ENCODE data around the gene TMPRSS9.

Gene TMPRSS9

GRCh38 chr19:2326699-2327360, 33.2 kb upstream of the TMPRSS9 start:
- peaks cover 16 to 17% of the 10 kb centered on the region in 2 donors for H3K4me1 ChIP-seq (ENCODE audit: control insufficient read depth in 2 of 2, insufficient read depth in 1 of 2, low read depth in 1 of 2, low read length in 2 of 2)
- H3K27me3 ChIP-seq (ENCODE audit: control insufficient read depth in 3 of 3, insufficient read depth in 3 of 3, low read depth in 1 of 3, low read length in 3 of 3), result no peaks in the 10 kb centered on the region
- peak overlapping the region; percentile 12 to 56 for H3K4me3 ChIP-seq (ENCODE audit: low read length in 2 of 2)
- H2BK120ac ChIP-seq (ENCODE audit: low read depth, low read length), result no peak overlapping the region
- no peak overlapping the region for H3K27ac ChIP-seq (replicated peaks; ENCODE audit: low read length)
- no peak overlapping the region for H3K18ac ChIP-seq (ENCODE audit: low read length)
- H2AK5ac ChIP-seq (ENCODE audit: low read depth, low read length), result no peak overlapping the region
- H3K4me2 ChIP-seq (ENCODE audit: insufficient read depth, low read length, poor library complexity, severe bottlenecking), result no peak overlapping the region
- no CpG with 5 or more reads among the region's 16 CpGs for WGBS, 2 donors (ENCODE audit: extremely low coverage in 2 of 2, insufficient read length in 2 of 2, insufficient replicate concordance in 1 of 2)
- no peak overlapping the region for H3K23ac ChIP-seq (ENCODE audit: low read depth, low read length, poor library complexity)
- no peak for DNase-seq (ENCODE audit: low spot score)
- peaks cover 13 to 46% of the 10 kb centered on the region in 2 donors for H3K36me3 ChIP-seq (replicated peaks in 1 of 2; ENCODE audit: control insufficient read depth in 2 of 2, insufficient read depth in 2 of 2, low read length in 2 of 2)
- no peak overlapping the region for H2BK12ac ChIP-seq (ENCODE audit: low read length)
- H3K79me1 ChIP-seq (ENCODE audit: low read depth, low read length), result peaks cover 20% of the 10 kb centered on the region
- no peak overlapping the region for H2BK15ac ChIP-seq (ENCODE audit: low read length)
- no peak overlapping the region for H3K4ac ChIP-seq (ENCODE audit: low read length)
- H4K8ac ChIP-seq (ENCODE audit: low read depth, low read length), result no peak overlapping the region
- no peak overlapping the region for H2BK5ac ChIP-seq (ENCODE audit: low read length)
- H4K91ac ChIP-seq (ENCODE audit: low read depth, low read length, poor library complexity), result no peak overlapping the region
- no peak overlapping the region for H3K9ac ChIP-seq (ENCODE audit: low read depth, low read length, poor library complexity)
- no peaks in the 10 kb centered on the region for H3K9me3 ChIP-seq (replicated peaks in 1 of 2; ENCODE audit: control insufficient read depth in 2 of 2, insufficient read depth in 1 of 2, low read depth in 1 of 2, low read length in 2 of 2)
- no peak overlapping the region for H3K14ac ChIP-seq (ENCODE audit: low read length)
- H2AFZ ChIP-seq (ENCODE audit: low read length), result no peak overlapping the region

GRCh38 chr19:2327773-2328400, 32.2 kb upstream of the TMPRSS9 start:
- no peak overlapping the region for H2BK15ac ChIP-seq (ENCODE audit: low read length)
- peak; percentile 58 for DNase-seq (ENCODE audit: low spot score)
- WGBS, 2 donors (ENCODE audit: extremely low coverage in 2 of 2, insufficient read length in 2 of 2, insufficient replicate concordance in 1 of 2), result no CpG with 5 or more reads among the region's 18 CpGs

GRCh38 chr19:2328401-2329148, 31.5 kb upstream of the TMPRSS9 start, which contains the start of the genes LSM7 and SPPL2B:
Gene LSM7, minus strand, starts transcription at chr19:2328586. Its CDS starts 20 bp downstream, at chr19:2328566.
Gene SPPL2B, plus strand, starts transcription at chr19:2328684. Its CDS starts 26 bp downstream, at chr19:2328710.
- H3K9me3 ChIP-seq (replicated peaks in 1 of 2; ENCODE audit: control insufficient read depth in 2 of 2, insufficient read depth in 1 of 2, low read depth in 1 of 2, low read length in 2 of 2), result no peaks in the 10 kb centered on the region
- peak within 1 kb of the TSS; percentile 89 for H3K14ac ChIP-seq (ENCODE audit: low read length)
- peak within 1 kb of the TSS; percentile 90 for H2AK5ac ChIP-seq (ENCODE audit: low read depth, low read length)
- no CpG with 5 or more reads among the region's 89 CpGs for WGBS, 2 donors (ENCODE audit: extremely low coverage in 2 of 2, insufficient read length in 2 of 2, insufficient replicate concordance in 1 of 2)
- peak within 1 kb of the TSS; percentile 81 for H3K27ac ChIP-seq (replicated peaks; ENCODE audit: low read length)
- H3K36me3 ChIP-seq (replicated peaks in 1 of 2; ENCODE audit: control insufficient read depth in 2 of 2, insufficient read depth in 2 of 2, low read length in 2 of 2), result peaks cover 11 to 33% of the 10 kb centered on the region in 2 donors
- peak within 1 kb of the TSS; percentile 86 for H2AFZ ChIP-seq (ENCODE audit: low read length)
- peak within 1 kb of the TSS; percentile 97 for H3K18ac ChIP-seq (ENCODE audit: low read length)
- peak within 1 kb of the TSS; percentile 92 for H3K9ac ChIP-seq (ENCODE audit: low read depth, low read length, poor library complexity)
- peaks cover 20% of the 10 kb centered on the region for H3K79me1 ChIP-seq (ENCODE audit: low read depth, low read length)
- peak within 1 kb of the TSS; percentile 29 for H4K8ac ChIP-seq (ENCODE audit: low read depth, low read length)
- no peak within 1 kb of the TSS for H4K91ac ChIP-seq (ENCODE audit: low read depth, low read length, poor library complexity)
- H2BK12ac ChIP-seq (ENCODE audit: low read length), result peak within 1 kb of the TSS; percentile 73
- peak within 1 kb of the TSS; percentile 98 for H3K23ac ChIP-seq (ENCODE audit: low read depth, low read length, poor library complexity)
- peak; percentile 89 for DNase-seq (ENCODE audit: low spot score)
- H3K4me1 ChIP-seq (ENCODE audit: control insufficient read depth in 2 of 2, insufficient read depth in 1 of 2, low read depth in 1 of 2, low read length in 2 of 2), result peaks cover 16 to 17% of the 10 kb centered on the region in 2 donors
- H3K4me3 ChIP-seq (ENCODE audit: low read length in 2 of 2), result peak within 1 kb of the TSS; percentile 96 to 98
- H3K4me2 ChIP-seq (ENCODE audit: insufficient read depth, low read length, poor library complexity, severe bottlenecking), result peak within 1 kb of the TSS; percentile 83
- H2BK15ac ChIP-seq (ENCODE audit: low read length), result peak within 1 kb of the TSS; percentile 24
- H3K4ac ChIP-seq (ENCODE audit: low read length), result no peak within 1 kb of the TSS
- peak within 1 kb of the TSS; percentile 75 for H2BK5ac ChIP-seq (ENCODE audit: low read length)
- H2BK120ac ChIP-seq (ENCODE audit: low read depth, low read length), result no peak within 1 kb of the TSS
- H3K27me3 ChIP-seq (ENCODE audit: control insufficient read depth in 3 of 3, insufficient read depth in 3 of 3, low read depth in 1 of 3, low read length in 3 of 3), result no peaks in the 10 kb centered on the region

More at GRCh38 chr19:2327773-2328400, 32.2 kb upstream of the TMPRSS9 start:
- H3K14ac ChIP-seq (ENCODE audit: low read length), result no peak overlapping the region
- H3K9ac ChIP-seq (ENCODE audit: low read depth, low read length, poor library complexity), result no peak overlapping the region
- H2AFZ ChIP-seq (ENCODE audit: low read length), result peak overlapping the region; percentile 86
- H2BK5ac ChIP-seq (ENCODE audit: low read length), result no peak overlapping the region
- peaks cover 16 to 17% of the 10 kb centered on the region in 2 donors for H3K4me1 ChIP-seq (ENCODE audit: control insufficient read depth in 2 of 2, insufficient read depth in 1 of 2, low read depth in 1 of 2, low read length in 2 of 2)
- no peaks in the 10 kb centered on the region for H3K27me3 ChIP-seq (ENCODE audit: control insufficient read depth in 3 of 3, insufficient read depth in 3 of 3, low read depth in 1 of 3, low read length in 3 of 3)
- H2BK120ac ChIP-seq (ENCODE audit: low read depth, low read length), result no peak overlapping the region
- H3K4me2 ChIP-seq (ENCODE audit: insufficient read depth, low read length, poor library complexity, severe bottlenecking), result peak overlapping the region; percentile 83
- H2BK12ac ChIP-seq (ENCODE audit: low read length), result no peak overlapping the region
- H3K23ac ChIP-seq (ENCODE audit: low read depth, low read length, poor library complexity), result no peak overlapping the region
- H3K9me3 ChIP-seq (replicated peaks in 1 of 2; ENCODE audit: control insufficient read depth in 2 of 2, insufficient read depth in 1 of 2, low read depth in 1 of 2, low read length in 2 of 2), result no peaks in the 10 kb centered on the region
- no peak overlapping the region for H2AK5ac ChIP-seq (ENCODE audit: low read depth, low read length)
- peak overlapping the region; percentile 97 for H3K18ac ChIP-seq (ENCODE audit: low read length)
- no peak overlapping the region for H3K4ac ChIP-seq (ENCODE audit: low read length)
- H3K79me1 ChIP-seq (ENCODE audit: low read depth, low read length), result peaks cover 20% of the 10 kb centered on the region
- H3K36me3 ChIP-seq (replicated peaks in 1 of 2; ENCODE audit: control insufficient read depth in 2 of 2, insufficient read depth in 2 of 2, low read length in 2 of 2), result peaks cover 11 to 39% of the 10 kb centered on the region in 2 donors
- peak overlapping the region; percentile 96 to 98 for H3K4me3 ChIP-seq (ENCODE audit: low read length in 2 of 2)
- peak overlapping the region; percentile 81 for H3K27ac ChIP-seq (replicated peaks; ENCODE audit: low read length)
- H4K8ac ChIP-seq (ENCODE audit: low read depth, low read length), result no peak overlapping the region
- no peak overlapping the region for H4K91ac ChIP-seq (ENCODE audit: low read depth, low read length, poor library complexity)
